Cardiac fibroblast (primary cell): ENCODE data around the gene CXCL1.

Experiments used
- DNase-seq, 2 donors: peaks; one replicate each; pipeline versions ENCODE4 v3.0.0 to v3.0.0-alpha.2; 2010; ENCODE audit warnings: low read depth in 2 of 2
- H3K4me3 ChIP-seq, 2 donors: replicated peaks in 1 of 2; 1 replicate in 1 of 2; 2 replicates in 1 of 2; pipeline ENCODE4 v1.5.1; 2011; ENCODE audit warnings: low read depth in 2 of 2, low read length in 2 of 2, mild to moderate bottlenecking in 2 of 2, moderate library complexity in 1 of 2
- CTCF ChIP-seq: IDR thresholded peaks from one replicate; pipeline ENCODE4 v1.5.1; 2011; ENCODE audit warnings: low read depth, mild to moderate bottlenecking, low read length, inconsistent platforms

Gene CXCL1

GRCh38 chr4:73865431-73866096 lies 3.6 kb upstream of the CXCL1 start:
- TF ChIP-seq CTCF, result no peak
- no peak for DNase-seq
- H3K4me3 ChIP-seq, result no peak overlapping the region

- no peak for DNase-seq
- H3K4me3 ChIP-seq, result no peak overlapping the region
- TF ChIP-seq CTCF, result no peak
These were observed 2.9 kb upstream of the CXCL1 start for GRCh38 chr4:73866246-73866645.

- no peak overlapping the region for H3K4me3 ChIP-seq
- no peak for TF ChIP-seq CTCF
- DNase-seq, result peak in 1 of 2 donors; percentile 54
These were observed 1.4 kb upstream of the CXCL1 start for GRCh38 chr4:73867783-73868182.

GRCh38 chr4:73868206-73869129 lies 725 bp upstream of the CXCL1 start:
- peak in 1 of 2 donors; percentile 45 for DNase-seq
- peak overlapping the region; percentile 68 to 71 for H3K4me3 ChIP-seq
- no peak for TF ChIP-seq CTCF

GRCh38 chr4:73870260-73870659 lies 1.1 kb downstream of the CXCL1 start:
- peak; percentile 56 to 93 for DNase-seq
- TF ChIP-seq CTCF, result no peak
- peak overlapping the region; percentile 68 to 71 for H3K4me3 ChIP-seq

GRCh38 chr4:73870768-73871167 lies 1.6 kb downstream of the CXCL1 start:
- peak overlapping the region in 1 of 2 donors; percentile 71 for H3K4me3 ChIP-seq
- DNase-seq, result peak; percentile 42 to 85
- TF ChIP-seq CTCF, result no peak
